ENCODE measurements around the gene OBSCN.
A peak's percentile ranks its signal among the peaks of the same experiment; 100 is the strongest.
"Not testable (repeated sequence)": the region's sequence is repeated elsewhere in the genome, so short reads cannot be mapped to it uniquely, and the experiment has no call there.

Gene OBSCN

GRCh38 chr1:228228601-228229074 lies 20.8 kb downstream of the OBSCN start:
- DNase-seq = no peak

GRCh38 chr1:228231189-228231588 lies 23.3 kb downstream of the OBSCN start:
- no peak for DNase-seq

- DNase-seq = no peak
Observed at GRCh38 chr1:228233136-228233535, 25.3 kb downstream of the OBSCN start.

- no peak for DNase-seq
Observed at GRCh38 chr1:228234921-228235320, 27.1 kb downstream of the OBSCN start.

- DNase-seq = peak; percentile 12
Observed at GRCh38 chr1:228236744-228237143, 28.9 kb downstream of the OBSCN start.

GRCh38 chr1:228238007-228238406 lies 30.2 kb downstream of the OBSCN start:
- no peak for DNase-seq

GRCh38 chr1:228238461-228238860 lies 30.6 kb downstream of the OBSCN start:
- DNase-seq = no peak

GRCh38 chr1:228240411-228241240 lies 32.8 kb downstream of the OBSCN start:
- DNase-seq = no peak

GRCh38 chr1:228241259-228241658 lies 33.4 kb downstream of the OBSCN start:
- DNase-seq = no peak

- DNase-seq = no peak
Observed at GRCh38 chr1:228242409-228242808, 34.6 kb downstream of the OBSCN start.

- DNase-seq = no peak
Observed at GRCh38 chr1:228243093-228243492, 35.2 kb downstream of the OBSCN start.

GRCh38 chr1:228243989-228244388 lies 36.1 kb downstream of the OBSCN start:
- not testable (repeated sequence) for DNase-seq

GRCh38 chr1:228245111-228245510 lies 37.3 kb downstream of the OBSCN start:
- no peak for DNase-seq

GRCh38 chr1:228246216-228246900 lies 38.5 kb downstream of the OBSCN start:
- DNase-seq = no peak

GRCh38 chr1:228249513-228250305 lies 41.9 kb downstream of the OBSCN start:
- no peak for DNase-seq

- not testable (repeated sequence) for DNase-seq
Observed at GRCh38 chr1:228252476-228252875, 44.6 kb downstream of the OBSCN start.

GRCh38 chr1:228256626-228257375 lies 49.0 kb downstream of the OBSCN start:
- DNase-seq = no peak

GRCh38 chr1:228258486-228258885 lies 50.6 kb downstream of the OBSCN start:
- no peak for DNase-seq

- no peak for DNase-seq
Observed at GRCh38 chr1:228259368-228259894, 51.6 kb downstream of the OBSCN start.

GRCh38 chr1:228259951-228260350 lies 52.1 kb downstream of the OBSCN start:
- no peak for DNase-seq

GRCh38 chr1:228261706-228262105 lies 53.9 kb downstream of the OBSCN start:
- no peak for DNase-seq

- no peak for DNase-seq
Observed at GRCh38 chr1:228262475-228262874, 54.6 kb downstream of the OBSCN start.
